GM19043 (cell line): Measurements from ENCODE around the gene CHPF2.

Experiments used
- ATAC-seq: cut with Tn5 transposase; IDR thresholded peaks from one replicate; pipeline ENCODE4 v1.9.1; 2021; ENCODE audit warnings: low read depth; ENCODE audit not compliant: unreplicated experiment

CHPF2 gene

GRCh38 chr7:151205730-151206129 lies 26.6 kb upstream of the CHPF2 start:
- no peak for ATAC-seq

DNA sequence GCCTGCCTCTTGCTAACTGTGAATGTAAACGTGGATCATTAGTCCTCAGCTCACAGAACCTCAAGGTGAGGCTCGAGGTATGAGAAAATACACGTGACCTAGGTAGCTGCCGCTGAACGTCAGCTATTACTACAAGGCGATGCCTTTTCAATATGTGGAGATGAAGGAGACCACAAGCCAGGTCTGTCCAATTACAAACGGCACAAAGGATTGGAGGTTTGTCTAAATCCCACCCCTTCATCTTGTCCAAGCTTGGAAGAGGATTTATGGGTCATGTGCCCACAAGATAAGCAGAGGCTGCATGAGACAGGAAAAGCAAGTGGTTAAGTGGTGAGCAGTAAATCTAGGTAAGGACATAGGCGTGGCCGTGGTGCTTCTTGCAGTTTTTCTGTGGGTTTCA lies 25.4 kb upstream of the CHPF2 start:
- no peak for ATAC-seq

DNA sequence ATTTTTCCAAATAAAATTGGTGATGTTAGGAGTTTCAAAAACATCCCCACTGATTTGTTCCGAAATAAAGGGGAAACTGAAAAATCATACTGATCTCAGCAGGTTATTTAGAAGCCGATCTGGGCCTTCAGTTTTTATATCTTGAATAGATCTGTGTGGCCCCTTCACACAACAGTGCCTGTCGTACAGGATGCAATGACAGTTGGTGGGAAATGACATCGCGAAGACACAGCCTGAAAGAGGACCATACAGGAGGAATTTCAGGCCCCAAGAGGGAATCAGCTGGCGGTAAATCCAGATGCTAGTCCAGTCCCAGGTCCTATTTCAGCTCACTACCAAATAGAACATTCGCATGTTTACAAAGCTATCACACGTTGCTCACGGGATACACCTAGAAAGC lies 25.0 kb upstream of the CHPF2 start:
- ATAC-seq: no peak

- no peak for ATAC-seq
Measured at GRCh38 chr7:151207804-151208203, 24.5 kb upstream of the CHPF2 start.

GRCh38 chr7:151208253-151208862 lies 23.9 kb upstream of the CHPF2 start:
- ATAC-seq: no peak

DNA sequence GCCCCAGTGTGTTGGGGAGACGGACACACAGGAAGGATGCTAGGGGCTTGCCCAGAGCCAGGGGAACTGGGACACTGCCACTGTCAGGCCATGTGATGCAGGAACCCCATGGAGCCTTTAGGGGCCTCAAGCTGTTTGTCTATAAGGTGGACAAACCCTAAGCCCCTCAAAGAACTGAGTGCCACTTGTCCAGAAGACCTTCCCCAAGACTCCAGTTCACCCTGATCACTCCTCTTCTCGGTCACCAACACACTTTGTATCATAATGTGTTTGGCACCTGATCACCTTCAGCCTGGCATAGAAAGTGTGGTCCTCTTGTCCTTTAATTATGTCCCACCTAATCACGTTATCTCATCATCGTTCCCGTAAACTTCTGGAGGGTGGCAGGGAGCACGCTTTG lies 22.7 kb upstream of the CHPF2 start:
- ATAC-seq: no peak

GRCh38 chr7:151210087-151210854 lies 22.0 kb upstream of the CHPF2 start, which contains the start of gene H2BK1:
Gene H2BK1, minus strand, starts transcription at chr7:151210488. Its CDS starts 170 bp downstream, at chr7:151210318.
- ATAC-seq: no peak

- no peak for ATAC-seq
Measured at GRCh38 chr7:151211155-151211772, 21.0 kb upstream of the CHPF2 start.

DNA sequence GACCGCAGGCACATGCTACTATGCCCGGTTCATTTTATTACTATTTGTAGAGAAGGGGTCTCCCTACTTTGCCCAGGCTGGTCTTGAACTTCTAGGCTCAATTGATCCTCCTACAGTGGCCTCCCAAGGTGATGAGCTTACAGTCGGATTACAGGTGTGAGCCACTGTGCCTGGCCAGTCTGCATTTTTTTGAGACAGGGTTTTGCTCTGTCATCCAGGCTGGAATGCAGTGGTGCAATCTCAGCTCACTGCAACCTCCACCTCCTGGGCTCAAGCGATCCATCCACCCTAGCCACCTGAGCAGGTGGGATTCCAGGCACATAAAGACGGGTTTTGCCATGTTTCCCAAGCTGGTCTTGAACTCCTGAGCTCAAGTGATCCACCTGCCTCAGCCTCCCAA lies 19.7 kb upstream of the CHPF2 start:
- ATAC-seq: no peak

DNA sequence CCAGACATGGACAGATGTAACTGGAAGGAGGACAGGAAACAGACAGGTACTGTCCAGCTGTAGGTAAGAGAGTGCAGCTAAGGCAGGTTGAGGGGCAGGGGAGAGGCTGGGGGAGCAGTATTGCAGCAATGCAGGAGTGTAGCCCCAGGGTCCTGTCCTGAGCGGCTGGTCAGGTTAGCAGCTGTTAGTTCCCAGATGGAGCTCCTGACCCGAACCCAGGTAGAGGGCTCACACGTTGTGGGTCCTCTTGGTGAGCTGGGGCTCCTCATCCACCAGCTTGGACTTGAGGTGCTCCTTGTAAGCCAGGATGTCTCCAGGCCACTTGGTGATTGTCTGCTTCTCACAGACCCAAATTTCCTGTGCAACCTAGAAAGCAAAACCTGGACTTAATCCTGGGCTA lies 18.5 kb upstream of the CHPF2 start:
- ATAC-seq: no peak

DNA sequence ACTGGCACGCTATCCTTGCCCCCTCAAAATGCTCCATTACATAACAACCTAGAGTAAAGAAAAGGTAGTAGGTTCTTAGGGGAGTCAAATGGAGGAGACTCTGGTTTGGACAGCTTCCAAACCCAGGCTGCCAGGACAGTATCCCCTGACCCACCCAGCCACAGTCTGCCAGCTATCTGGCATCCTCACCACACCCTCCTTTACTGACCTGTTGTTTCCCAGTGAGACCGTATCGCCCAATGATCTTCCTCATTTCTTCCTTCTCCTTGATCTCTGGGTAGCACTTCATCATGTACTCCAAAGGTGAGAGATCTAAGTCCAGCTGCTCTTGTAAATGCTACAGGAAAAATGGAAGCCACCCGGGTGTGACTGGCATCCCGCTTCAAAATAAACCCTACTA lies 16.9 kb upstream of the CHPF2 start:
- no peak for ATAC-seq

DNA sequence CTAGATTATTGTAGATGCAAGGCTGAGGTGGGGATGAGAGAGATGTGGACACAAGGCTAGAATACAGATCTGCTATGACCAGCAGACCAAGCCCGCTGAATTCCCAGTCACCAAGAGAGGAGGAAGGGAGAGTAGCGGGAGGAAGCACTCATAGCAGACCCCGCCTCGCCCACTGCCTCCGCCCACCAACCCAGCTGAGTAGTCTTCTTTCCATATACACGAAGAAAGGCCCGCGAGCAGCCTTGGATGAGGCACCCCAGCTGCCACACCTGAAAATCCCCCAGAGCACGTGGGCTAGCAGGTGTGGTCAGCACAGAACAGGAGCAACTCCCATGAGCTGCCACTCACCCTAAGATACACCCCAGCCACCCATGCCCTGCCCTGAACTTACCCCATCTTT lies 14.1 kb upstream of the CHPF2 start:
- no peak for ATAC-seq

DNA sequence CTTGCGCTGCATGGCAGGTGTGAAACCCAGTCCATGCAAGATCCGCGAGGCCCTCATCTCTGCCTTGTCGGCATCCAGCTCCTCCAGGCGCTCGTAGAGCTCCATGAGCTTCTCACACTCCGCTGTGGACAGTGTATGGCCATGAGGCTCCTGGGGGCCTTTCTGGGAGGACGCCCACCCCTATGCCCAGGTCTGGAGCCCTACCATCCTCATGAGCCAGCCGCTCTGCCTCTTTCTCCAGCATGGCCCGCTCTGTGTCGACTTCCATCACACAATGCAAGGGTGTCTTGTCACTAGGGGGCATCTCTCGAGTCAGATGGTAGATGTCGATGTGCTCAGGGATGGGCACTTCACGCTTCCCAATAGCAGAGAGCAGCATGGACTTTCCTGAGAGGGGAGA lies 8.6 kb upstream of the CHPF2 start:
- ATAC-seq: no peak

GRCh38 chr7:151225948-151226510 lies 6.3 kb upstream of the CHPF2 start:
- ATAC-seq: no peak

DNA sequence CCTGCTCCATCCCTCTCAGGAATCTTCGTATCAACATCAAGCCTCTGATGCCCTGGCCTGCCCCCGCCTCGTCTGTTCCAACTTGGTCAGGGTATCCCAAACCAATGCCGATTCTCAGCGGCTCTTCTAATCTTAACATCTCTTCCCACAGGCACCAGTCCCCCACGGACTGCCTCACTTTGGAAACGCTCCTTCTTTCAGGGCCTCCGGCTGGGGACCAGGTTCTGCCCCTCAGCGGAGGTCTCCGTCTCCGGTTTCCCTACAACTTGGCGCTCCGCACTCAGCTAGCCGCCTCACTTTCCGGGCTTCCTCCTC lies 5.8 kb upstream of the CHPF2 start:
- no peak for ATAC-seq

DNA sequence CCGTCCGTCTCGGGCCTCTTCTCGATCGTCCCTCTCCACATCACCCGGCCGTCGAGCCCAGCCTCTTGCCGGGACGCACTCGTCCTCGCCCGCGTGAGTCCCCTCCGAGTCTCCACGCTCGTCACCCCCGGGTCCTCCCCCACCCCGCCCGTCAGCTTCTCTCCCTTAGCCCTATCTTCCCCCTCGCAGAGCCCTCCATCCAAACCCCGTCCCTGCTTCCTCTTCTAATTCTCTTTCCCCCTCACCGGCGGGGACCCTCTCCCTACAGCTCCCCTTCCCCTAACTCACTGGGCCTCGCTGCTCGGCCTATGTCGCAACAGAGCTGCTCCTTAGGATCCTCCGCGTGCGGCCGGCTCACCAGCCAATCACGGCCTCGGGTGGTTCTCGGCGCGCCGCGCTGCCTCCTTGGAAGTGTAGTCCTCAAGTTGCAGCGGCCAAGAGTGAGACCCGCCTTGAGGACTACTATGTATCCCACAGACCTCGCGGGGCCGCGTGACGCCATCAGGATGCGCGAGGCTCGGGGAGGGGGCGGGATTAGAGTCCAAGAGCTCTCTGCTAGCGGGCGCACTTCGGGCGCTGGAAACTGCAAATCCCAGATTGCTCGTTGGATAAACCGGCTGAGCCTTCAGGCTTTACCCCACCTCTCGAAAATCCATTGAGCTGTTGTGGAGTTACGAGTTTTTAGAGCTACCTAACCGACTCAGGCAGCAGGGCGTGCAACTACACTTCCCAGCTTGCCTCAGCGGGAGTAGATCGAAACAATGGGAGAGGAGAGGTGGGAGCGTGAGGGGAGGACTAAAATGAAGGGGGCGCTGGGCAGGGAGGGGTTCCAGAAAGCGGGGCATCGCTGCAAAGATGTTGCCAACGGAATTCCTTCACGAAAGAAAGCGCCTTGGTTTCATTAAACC lies 5.2 kb upstream of the CHPF2 start, which contains the start of gene ABCF2:
Gene ABCF2, minus strand, starts transcription at position 331 of the 908 bp plus-strand sequence. CDS start 747 bp downstream, outside the sequence.
- ATAC-seq: peak; percentile 100

GRCh38 chr7:151228024-151228866 lies 4.0 kb upstream of the CHPF2 start:
- no peak for ATAC-seq

GRCh38 chr7:151229249-151229648 lies 3.0 kb upstream of the CHPF2 start:
- ATAC-seq: no peak

DNA sequence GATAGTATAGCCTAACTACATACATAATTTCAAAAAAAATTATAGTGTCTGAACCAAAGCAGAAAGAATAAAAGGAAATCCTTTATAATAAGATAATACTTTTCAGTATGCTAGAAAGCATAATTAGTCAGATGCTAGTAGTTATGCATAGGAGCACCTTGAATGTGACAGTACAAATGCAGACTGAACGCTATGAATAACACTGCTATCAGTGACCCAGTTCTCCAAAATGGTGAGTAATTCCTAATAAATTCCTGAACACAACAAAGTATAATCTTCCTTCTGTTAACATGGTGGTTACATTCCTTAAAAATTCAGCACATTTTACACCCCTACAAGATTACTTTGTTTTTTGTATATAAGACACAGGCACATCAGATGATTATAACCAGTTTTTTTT lies 1.2 kb upstream of the CHPF2 start:
- no peak for ATAC-seq
